Neural crest cell (in vitro differentiated cells): Measurements from ENCODE around the gene NUDT17. TPM values are rescaled to one million over a fixed set of nuclear protein-coding genes. Genes with fewer than 3 reads are reported as not detected.
A peak's percentile ranks its signal among the peaks of the same experiment; 100 is the strongest.

ENCODE experiments used
- DNase-seq: peaks from one replicate; pipeline ENCODE4 v3.0.0; 2021; ENCODE audit warnings: low read depth, mixed read lengths, low spot score
- H3K27ac Mint-ChIP-seq: one replicate; pipeline ENCODE4 v1.8.0; 2021; ENCODE audit warnings: mild to moderate bottlenecking, mixed read lengths; ENCODE audit not compliant: unreplicated experiment
- H3K27me3 Mint-ChIP-seq: 2 replicates; pipeline ENCODE4 v1.8.0; 2021; ENCODE audit warnings: low read depth, mild to moderate bottlenecking, mixed read lengths
- H3K36me3 Mint-ChIP-seq: 2 replicates; pipeline ENCODE4 v1.8.0; 2021; ENCODE audit warnings: low read depth, mild to moderate bottlenecking, mixed read lengths
- H3K4me1 Mint-ChIP-seq: 2 replicates; pipeline ENCODE4 v1.8.0; 2021; ENCODE audit warnings: mixed read lengths
- H3K4me3 Mint-ChIP-seq: one replicate; pipeline ENCODE4 v1.8.0; 2021; ENCODE audit warnings: mild to moderate bottlenecking, mixed read lengths
- H3K9me3 Mint-ChIP-seq: 2 replicates; pipeline ENCODE4 v1.8.0; 2021; ENCODE audit warnings: mixed read lengths
- CTCF ChIP-seq: fragments of 200-600 bp; sonication (generic); conservative IDR thresholded peaks from 2 replicates; pipeline ENCODE4 v1.5.0; 2021; ENCODE audit warnings: antibody characterized with exemption, mild to moderate bottlenecking
- total RNA-seq: library from RNA; stranded (reverse); gene quantifications from 2 replicates; pipeline ENCODE4 v1.2.1, GENCODE V29; 2021

Gene NUDT17
- total RNA-seq, 1 donor from 2014 or later, result 4.5 TPM

GRCh38 chr1:145886816-145887215 is 41.4 kb downstream of the NUDT17 start:
- Mint-ChIP-seq H3K9me3 (no peaks in the 10 kb centered on the region), H3K4me3 (peak overlapping the region; percentile 84), H3K36me3 (no peaks in the 10 kb centered on the region), H3K27me3 (peaks cover 57% of the 10 kb centered on the region), H3K4me1 (peaks cover 19% of the 10 kb centered on the region), H3K27ac (no peak overlapping the region)
- no peak for DNase-seq
- TF ChIP-seq CTCF, result no peak

GRCh38 chr1:145887631-145888030 is 42.2 kb downstream of the NUDT17 start:
- H3K4me3 Mint-ChIP-seq, result peak overlapping the region; percentile 49
- no peak overlapping the region for H3K27ac Mint-ChIP-seq
- no peak for DNase-seq
- peaks cover 25% of the 10 kb centered on the region for H3K4me1 Mint-ChIP-seq
- H3K36me3 Mint-ChIP-seq, result no peaks in the 10 kb centered on the region
- H3K27me3 Mint-ChIP-seq, result peaks cover 55% of the 10 kb centered on the region
- H3K9me3 Mint-ChIP-seq, result no peaks in the 10 kb centered on the region
- TF ChIP-seq CTCF, result no peak

- Mint-ChIP-seq H3K4me3 (no peak overlapping the region), H3K36me3 (no peaks in the 10 kb centered on the region), H3K27me3 (peaks cover 36% of the 10 kb centered on the region), H3K9me3 (no peaks in the 10 kb centered on the region), H3K4me1 (peaks cover 25% of the 10 kb centered on the region), H3K27ac (no peak overlapping the region)
- no peak for DNase-seq
- TF ChIP-seq CTCF, result no peak
Observed at GRCh38 chr1:145889722-145890121, 44.3 kb downstream of the NUDT17 start.

GRCh38 chr1:145891143-145891542 is 45.7 kb downstream of the NUDT17 start:
- Mint-ChIP-seq H3K9me3 (no peaks in the 10 kb centered on the region), H3K27ac (no peak overlapping the region), H3K4me3 (no peak overlapping the region), H3K4me1 (peaks cover 14% of the 10 kb centered on the region), H3K27me3 (peaks cover 23% of the 10 kb centered on the region), H3K36me3 (no peaks in the 10 kb centered on the region)
- TF ChIP-seq CTCF, result no peak
- no peak for DNase-seq

- TF ChIP-seq CTCF, result peak; percentile 91
- Mint-ChIP-seq H3K27me3 (peaks cover 16% of the 10 kb centered on the region), H3K36me3 (no peaks in the 10 kb centered on the region), H3K4me1 (peaks cover 7% of the 10 kb centered on the region), H3K9me3 (no peaks in the 10 kb centered on the region), H3K4me3 (peak overlapping the region; percentile 39), H3K27ac (peak overlapping the region; percentile 99)
- DNase-seq, result peak; percentile 93
Observed at GRCh38 chr1:145891587-145892485, 46.4 kb downstream of the NUDT17 start.
